GM21526 (cell line): ENCODE measurements around the gene MTG1.
"Not testable (repeated sequence)": the region's sequence is repeated elsewhere in the genome, so short reads cannot be mapped to it uniquely, and the experiment has no call there.

Experiments
- ATAC-seq: cut with Tn5 transposase; IDR thresholded peaks from one replicate; pipeline ENCODE4 v1.9.1; 2021; ENCODE audit warnings: moderate library complexity; ENCODE audit not compliant: unreplicated experiment, low FRiP score

The MTG1 gene

DNA sequence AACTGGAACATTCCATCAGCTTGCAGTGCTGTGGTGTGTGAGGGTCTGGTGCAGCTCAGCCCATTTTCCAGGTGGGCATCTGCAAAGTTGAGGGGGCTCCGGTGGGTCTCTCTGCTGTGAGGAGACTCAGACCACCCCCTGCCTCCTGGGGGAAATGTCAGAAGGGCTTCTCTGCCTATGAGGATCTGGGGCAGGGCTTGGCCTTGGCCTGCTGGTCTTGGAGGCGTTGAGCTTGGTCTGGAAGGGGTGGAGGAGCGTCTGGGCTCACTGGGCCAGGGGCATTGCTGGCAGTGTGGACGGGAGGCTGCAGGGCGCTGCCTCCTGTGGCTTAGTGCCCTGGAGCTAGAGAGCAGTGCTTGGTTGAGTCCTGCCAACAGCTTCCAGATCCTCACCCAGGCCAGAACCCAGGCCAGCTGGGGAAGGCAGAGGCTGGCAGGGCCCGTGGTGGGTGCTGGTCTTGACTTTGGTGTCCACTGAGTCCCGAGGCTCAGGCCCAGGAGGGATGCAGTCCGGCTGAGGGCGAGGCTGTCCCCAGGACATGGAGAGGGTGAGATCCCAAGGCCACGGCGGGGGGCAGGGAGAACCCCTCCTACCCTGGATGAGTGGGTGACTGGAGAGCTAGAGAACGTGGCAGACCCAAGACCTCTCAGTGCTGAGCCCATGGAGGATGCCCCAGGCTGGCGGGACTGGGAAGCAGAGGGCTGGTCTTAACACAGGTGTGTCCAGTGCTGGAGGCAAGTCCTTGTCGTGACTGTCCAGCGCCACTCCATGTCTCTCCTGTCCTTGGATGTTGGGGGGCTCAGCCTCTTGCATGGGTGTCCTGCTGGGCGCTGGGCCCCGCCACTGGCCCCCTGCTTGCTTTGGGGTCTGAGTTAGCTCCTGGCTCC lies 27.6 kb downstream of the MTG1 start:
- no peak for ATAC-seq

DNA sequence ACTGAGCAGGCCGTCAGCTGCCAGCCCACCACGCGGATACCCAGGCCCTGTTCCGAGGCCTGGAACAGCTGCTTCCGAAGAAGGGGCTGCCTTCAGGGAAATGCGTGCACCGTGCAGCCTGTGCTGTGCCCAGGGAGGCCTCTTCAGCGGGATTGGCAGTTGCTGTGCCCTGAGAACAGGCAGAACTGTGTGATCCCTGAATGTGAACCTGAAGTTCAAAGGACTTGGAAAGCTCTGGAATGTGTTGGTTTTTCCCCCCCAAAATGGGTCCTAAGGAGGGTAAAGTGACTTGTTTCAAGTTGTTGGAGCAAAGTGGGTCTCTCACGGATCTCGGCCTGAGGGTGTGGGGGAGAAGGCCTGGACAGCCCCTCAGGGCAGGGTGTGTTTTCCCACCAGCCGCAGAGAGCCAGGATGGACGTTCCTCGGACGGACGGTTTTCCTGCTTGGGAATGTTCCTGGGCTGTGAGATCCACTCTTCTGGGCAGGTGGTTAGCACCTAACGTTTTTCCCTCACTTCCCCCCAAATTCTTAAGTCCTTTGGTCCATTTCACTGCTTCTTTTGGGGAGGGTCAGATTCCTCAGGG lies 28.4 kb downstream of the MTG1 start:
- no peak for ATAC-seq

DNA sequence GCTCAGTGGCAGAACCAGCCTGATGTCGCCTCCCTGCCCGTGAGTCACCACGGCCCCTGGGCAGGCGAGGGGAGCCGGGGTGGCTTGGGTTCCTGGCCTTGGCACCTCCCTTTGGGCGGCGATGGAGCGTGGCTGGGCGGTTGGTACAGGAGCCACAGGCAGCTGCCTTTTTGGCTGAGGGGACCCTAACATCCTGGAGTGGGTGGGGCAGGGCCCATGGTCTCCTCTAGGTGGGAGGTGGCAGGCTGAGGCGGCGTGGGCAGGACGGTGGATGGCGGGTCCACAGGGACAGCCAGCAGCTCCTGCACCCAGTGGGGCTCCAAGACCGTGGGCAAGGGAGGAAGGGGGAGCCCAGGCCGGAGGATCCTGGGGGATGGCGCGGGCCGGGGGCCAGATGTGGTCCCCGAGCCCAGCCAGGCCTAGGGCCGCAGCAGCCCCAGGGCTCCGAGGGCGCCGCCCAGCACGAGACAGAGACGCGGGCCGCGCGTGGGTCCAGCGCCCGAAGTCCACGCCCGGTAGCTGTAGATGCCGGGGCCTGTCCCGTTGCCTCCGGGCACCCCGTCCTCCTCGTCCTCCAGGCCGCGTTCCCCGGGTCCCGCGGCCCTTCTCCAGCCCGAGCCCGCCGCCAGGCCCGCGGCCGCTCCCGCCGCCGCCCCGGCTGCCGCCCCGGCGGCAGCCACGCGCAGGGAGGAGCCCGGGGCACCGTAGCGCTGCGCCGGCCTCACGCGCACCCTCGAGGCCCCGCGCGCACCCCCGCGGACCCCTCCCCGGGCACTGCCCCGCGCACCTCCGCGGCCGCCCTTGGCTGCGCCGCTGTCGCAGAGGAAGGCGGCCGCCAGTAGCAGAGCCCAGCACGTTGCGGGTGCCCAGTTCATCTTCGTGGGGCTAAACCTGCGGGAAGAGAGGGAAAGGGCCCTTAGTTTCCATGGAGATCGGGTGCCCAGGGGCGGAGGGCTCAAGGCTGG lies 29.1 kb downstream of the MTG1 start:
- no peak for ATAC-seq

DNA sequence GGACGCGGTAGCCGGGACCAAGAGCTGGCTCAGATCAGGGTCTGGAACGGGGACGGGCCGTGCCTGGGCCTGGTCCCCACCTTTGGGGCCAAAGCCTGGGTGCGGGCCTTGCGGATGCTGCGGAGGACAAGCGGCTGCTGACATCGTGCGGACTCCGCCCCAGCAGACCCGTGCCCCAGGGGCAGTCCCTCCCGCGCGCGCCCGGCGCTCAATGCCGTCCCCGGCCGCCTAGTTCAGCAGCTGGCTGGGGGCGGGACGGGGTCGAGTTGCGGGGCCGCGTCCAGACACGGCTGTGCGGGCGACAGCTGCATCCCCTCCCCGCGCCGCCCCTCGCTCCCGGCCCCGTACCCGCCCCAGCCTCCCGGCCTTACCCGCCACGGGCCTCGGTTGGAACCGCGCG lies 30.1 kb downstream of the MTG1 start:
- not testable (repeated sequence) for ATAC-seq

DNA sequence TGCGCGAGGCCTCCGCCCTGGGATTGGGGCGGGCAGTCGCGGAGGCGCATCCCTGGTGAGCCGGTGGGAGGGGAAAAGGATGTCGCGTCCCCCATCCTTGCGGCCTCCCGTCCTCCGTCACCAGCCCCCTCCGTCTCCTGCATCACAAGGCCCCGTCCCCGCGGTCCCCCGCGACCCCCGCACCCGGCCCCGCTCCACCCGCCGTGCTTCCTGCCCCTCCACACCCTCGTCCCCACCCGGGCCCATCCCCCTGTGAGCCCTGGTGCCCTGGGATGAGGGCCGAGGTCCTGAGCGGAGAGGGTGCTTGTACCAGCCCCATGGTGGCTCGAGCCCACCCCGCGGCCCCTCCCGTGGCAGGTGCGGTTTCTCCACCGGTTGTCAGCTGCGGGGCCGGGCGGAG lies 30.6 kb downstream of the MTG1 start, which contains the start of gene SPRN:
Gene SPRN (minus strand): TSS at position 25 of the 400 bp plus-strand sequence. CDS start 944 bp downstream, outside the sequence.
- not testable (repeated sequence) for ATAC-seq

DNA sequence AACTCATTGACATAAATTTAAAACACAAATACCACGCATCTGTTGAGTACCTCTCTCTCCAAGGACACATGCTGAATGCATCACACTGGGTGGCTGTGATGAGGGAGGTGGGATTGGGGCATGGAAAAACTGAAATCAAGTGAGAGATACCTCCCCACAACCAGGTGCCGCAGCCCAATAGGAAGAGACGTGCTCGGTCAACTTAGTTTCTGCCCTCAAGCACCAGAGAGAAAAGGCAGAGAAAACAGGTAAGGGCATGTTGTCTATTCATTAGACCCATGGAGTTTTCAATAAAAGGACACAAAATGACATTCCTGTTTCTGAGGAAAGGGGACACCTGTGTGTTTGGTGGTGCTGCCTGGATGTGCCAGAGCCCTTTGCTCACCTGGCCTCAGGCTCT lies 35.6 kb downstream of the MTG1 start:
- ATAC-seq: not testable (repeated sequence)

DNA sequence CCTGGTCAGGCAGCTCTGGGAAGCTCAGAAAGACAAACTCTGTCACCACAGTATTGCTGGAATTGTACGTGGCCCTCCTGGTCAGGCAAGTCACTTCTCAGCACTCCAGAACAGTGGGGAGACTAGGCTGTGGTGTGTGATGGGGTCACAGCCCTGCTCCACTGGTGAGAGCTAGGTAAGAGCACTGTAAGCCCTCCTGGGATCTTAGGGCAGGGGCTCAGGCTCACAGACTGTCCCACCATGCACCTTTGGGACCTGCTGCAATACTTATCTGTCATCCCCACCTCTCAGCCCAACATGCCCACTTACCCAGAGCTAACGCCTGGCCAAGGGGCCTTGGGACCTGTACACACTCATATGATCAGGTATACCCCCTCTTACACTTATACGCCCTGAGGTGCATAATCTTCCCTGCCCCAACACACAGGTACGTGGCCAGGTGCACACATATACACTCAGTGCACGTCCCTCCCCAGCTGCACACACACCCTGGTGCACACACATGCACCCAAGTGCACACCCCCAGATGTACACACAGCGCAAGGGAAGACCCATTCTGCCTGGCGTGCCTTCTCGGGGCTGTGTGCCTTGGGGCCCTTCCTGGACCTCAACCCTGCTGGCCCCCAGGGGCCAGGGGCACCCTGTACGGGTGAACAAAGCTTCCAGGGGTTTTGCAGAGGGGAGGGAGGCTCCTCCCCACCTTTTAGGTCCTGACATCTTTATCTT lies 38.1 kb downstream of the MTG1 start:
- ATAC-seq: not testable (repeated sequence)

DNA sequence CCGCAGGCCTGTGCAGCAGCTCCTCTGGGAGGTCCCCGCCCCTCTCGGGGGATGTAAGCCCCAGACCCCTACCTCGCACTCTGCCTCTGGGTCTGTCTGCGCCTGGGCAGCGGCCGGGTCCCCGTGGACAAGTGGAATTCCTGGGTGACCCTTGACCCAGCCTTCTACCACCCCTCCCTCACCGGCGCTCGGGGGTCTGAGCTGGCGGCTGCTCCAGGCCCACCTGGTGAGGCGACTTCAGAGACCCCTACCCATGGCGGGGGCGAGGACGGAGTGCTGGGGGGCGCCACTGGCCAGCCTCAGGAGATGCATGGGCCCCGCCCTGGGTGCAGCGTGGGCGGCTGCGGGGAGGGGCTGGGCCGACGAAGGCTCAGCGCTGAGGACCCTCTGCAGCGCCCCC lies 38.8 kb downstream of the MTG1 start:
- ATAC-seq: not testable (repeated sequence)

DNA sequence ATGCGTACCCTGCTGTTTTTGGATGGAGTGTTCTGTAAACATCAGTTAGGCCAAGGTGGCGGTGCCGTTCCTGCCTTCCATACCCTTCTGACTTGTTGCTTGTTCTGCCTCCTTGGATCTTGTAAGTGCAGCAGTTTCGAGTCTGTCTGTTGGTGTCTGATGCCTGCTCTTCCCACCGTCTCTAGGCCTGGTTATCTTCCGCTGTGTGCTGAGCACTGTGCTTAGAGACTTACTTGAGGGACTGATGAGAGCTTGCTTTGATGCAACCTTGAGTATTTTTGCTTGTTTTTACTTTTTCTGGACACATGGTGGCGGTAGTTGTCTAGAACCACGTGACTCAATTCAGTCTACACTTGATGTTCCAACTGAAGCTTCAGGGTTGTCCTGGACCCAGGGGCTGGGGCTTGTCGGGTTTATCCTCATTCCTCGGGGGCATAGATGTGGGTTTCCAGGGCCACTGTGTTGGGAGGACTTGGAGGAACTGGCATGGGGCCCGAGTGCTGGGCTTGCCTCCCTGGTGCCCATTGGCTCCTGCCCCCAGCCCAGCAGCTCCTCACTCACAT lies 44.8 kb downstream of the MTG1 start:
- no peak for ATAC-seq

DNA sequence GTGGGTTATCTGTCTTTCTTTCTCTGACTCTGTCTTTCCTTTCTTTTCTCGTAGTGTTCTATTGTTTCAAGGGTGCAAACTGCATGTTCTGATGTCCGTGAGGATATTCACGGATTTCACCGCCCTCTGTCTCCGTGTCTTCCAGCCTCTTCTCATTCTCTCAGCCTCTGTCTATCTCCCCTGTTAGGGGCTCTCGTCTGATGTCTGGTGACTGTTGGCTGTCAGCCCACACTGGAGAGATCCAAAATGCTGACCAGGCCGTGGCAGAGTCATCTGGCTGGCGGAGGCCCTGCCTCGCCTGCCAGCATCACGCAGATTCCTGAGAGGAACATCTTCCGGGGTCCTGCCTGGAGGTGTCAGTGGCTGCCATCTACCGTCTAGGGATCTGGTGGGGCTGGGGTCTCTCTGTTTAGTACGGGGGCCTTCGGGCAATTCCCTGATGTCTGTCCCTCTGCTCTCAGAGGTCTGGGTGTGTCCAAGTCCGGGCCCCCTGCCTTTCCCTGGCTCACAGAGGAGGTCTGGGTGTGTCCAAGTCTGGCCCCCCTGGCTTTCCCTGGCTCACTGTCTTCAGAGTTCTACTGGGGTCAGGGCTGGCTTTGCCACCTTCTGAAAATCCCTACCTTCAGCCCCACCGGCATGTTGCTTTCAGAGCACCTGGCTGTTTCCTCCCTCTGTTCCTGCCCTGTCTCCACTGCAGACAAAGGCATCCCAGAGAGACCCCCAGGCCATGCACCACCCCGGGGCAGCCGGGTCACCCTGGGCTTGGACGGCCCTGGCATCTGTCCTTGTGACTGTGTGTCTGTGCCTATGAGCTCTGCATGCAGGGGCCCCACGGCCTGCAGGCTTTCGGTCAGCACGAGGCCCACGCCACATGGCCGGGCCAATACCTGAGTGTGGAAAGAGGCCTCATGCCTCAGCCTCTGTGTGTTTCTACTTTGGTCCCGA lies 45.8 kb downstream of the MTG1 start:
- ATAC-seq: no peak

DNA sequence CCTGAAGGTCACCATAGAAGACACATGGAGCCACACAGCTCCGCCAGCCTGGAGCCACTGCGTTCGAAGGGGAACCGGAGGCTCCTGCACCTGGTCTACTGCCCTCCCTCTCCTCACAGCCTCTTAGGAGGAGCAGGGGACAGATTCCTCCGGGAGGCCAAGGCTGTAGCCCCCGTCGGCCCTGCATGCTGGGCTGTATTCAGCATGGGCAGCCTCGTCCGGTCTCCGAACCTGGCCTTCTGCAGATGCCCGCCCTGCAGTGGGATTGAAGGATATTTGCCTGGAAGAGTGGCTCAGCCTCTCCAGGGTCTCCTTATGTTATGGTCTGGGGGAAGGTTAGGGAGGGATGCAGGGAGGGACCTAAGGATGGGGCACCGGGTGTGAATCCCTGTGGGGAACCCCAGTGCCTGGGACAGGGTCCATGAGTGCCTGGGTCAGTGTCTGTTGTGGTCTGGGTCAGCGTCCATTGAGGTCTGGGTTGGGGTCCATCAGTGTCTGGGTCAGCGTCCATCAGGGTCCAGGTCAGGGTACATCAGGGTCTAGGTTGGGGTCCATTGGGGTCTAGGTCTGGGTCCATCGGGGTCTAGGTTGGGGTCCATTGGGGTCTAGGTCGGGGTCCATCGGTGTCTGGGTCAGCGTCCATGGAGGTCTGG lies 46.8 kb downstream of the MTG1 start:
- no peak for ATAC-seq

DNA sequence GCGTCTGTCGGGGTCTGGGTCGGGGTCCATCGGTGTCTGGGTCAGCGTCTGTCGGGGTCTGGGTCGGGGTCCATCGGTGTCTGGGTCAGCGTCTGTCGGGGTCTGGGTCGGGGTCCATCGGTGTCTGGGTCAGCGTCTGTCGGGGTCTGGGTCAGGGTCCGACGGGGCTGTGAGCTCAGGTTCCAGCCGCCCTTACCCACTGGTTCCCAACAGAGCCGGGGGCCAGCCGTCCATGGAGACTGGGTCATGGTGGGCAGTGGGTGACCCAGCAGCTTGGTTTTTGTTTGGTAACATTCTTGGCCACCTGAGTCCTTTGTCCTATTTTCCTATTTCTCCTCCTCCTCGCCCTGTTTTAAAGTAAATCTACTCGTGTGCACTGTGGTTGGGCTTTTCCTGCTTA lies 47.4 kb downstream of the MTG1 start:
- not testable (repeated sequence) for ATAC-seq

DNA sequence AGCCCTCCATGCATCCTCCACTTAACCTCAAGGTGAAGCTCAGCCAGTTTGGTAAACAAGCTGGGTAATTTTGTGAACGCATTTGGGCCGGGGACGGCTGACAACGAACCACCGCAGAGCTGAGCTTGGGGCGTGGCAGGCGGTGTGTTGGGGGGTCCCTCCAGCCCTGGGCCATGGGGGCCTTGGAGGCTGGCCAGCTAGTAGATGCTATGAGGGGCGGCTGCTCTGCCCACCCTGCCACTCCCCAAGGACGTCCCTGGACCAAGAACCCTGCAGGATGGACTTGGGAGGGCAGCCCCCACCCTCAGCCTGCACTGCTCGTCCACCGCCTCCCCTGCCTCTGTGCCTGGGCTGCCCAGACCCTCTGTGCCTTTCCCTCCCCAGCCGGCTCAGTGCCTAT lies 47.8 kb downstream of the MTG1 start:
- no peak for ATAC-seq

DNA sequence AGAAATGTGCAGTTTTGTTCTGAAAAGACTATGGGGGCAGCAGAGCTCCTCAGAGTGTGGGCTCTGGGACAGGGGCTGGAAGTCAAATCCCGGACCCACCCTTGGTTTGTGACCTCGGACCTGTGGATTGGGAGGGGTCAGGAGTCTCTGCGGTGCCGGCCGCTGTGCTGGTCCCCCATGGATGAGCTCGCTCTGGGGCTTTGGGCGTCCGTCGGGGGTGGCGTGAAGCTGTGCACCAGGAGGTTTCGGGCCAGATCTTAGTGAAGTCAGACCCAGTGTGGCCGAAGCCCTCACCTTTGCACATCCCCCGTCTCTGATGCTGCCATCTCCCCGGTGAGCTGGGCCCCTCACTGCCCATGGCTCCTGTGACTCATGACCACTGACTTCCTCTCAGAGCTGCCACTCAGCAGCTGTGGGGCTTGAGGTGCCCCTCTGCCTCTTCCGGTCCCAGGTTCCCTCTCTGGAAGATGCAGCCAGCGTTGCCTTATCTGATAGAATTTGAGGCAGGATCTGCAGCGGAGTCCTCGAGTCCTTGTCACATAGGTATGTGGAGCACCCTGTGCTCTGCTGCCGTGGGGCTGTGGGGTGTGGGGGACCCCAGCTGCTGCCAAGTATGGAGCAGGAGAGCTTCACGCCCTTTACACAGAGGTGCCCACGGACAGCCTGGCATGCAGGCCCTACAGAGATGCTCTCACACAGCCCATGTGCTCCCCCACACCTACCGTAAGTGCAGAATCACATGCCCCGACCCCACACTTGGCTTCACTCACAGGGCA lies 48.4 kb downstream of the MTG1 start:
- no peak for ATAC-seq

DNA sequence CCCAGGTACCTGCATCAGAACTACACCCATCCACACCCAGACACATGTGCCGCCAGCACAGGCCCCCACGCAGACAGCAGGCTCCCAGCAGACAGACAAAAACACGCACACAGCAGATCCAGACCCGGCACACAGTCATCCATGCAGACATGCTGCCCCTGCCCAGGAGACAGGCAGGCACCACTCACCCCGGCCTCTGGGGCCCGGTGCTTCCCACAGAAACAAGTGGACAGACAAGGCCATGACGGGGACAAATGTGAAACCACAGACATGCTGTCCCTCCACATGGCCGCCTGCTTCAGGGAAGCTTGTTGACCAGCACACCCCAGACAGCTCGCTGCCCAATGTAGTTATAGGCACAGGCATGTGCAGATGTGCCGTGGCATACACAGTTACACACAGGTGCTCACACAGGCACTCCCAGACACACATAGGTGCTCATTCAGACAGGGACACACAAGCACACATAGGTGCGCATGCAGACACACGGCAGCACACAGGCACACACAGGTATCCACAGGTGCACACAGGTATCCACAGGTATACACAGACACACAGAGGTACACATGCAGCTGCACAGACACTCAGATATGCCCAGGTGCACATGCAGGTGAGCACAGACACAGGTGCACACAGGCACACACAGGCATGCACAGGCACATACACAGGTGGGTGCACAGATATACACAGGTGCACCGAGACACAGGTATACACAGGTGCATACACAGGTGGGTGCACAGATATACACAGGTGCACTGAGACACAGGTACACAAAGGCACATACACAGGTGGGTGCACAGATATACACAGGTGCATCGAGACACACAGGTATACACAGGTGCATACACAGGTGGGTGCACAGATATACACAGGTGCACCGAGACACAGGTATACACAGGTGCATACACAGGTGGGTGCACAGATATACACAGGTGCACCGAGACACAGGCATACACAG lies 49.3 kb downstream of the MTG1 start:
- ATAC-seq: no peak
